Nephron (organoid): Measurements from ENCODE around the gene ETNK2.
A peak's percentile ranks its signal among the peaks of the same experiment; 100 is the strongest.

Experiments used
- H3K27ac Mint-ChIP-seq, 3 experiments: 2 replicates each; pipeline ENCODE4 v1.8.0; 2020; ENCODE audit warnings: mixed read lengths in 3 of 3, mild to moderate bottlenecking in 2 of 3, moderate library complexity in 1 of 3
- H3K27me3 Mint-ChIP-seq: 2 replicates; pipeline ENCODE4 v1.8.0; 2021; ENCODE audit warnings: low read depth, mild to moderate bottlenecking, moderate library complexity, mixed read lengths
- H3K36me3 Mint-ChIP-seq: 2 replicates; pipeline ENCODE4 v1.8.0; 2020; ENCODE audit warnings: low read depth, mixed read lengths
- H3K4me1 Mint-ChIP-seq: 2 replicates; pipeline ENCODE4 v1.8.0; 2020; ENCODE audit warnings: mixed read lengths
- H3K4me3 Mint-ChIP-seq, 3 experiments: 2 replicates each; pipeline ENCODE4 v1.8.0; 2020; ENCODE audit warnings: mild to moderate bottlenecking in 3 of 3, mixed read lengths in 3 of 3, moderate library complexity in 2 of 3
- H3K9me3 Mint-ChIP-seq: 2 replicates; pipeline ENCODE4 v1.8.0; 2020; ENCODE audit warnings: mixed read lengths
- TF ChIP-seq, protein P1 (sequence below), 3 experiments: fragments of 200-600 bp; sonication (generic); IDR thresholded peaks; one replicate each; pipeline ENCODE4 v1.5.0; 2021; ENCODE audit warnings: antibody characterized with exemption in 3 of 3; ENCODE audit not compliant: unreplicated experiment in 3 of 3

ETNK2 gene

DNA sequence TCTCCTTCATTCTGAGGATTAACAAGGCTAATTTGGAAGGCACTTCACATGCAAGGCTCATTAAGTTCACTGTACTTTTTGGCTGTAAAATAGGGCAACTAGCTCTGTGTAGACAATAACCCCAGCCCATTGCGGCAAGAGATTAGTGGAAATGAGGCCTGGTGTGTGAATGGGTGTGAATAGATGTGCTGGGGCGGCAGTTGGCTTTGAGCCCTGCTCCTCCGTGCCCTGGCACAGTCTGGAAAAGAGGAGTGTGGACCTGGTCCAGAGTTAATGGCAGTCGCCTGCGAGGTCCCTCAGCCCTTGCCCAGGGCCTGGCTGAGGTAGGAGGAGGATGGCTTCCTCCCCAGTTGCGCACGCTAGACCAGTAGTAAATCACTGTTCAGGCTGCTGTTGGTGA lies 39.6 kb upstream of the ETNK2 start:
- Mint-ChIP-seq H3K36me3 (no peaks in the 10 kb centered on the region), H3K4me1 (peaks cover 25% of the 10 kb centered on the region), H3K27me3 (peaks cover 62% of the 10 kb centered on the region), H3K27ac (no peak overlapping the region), H3K9me3 (no peaks in the 10 kb centered on the region), H3K4me3 (no peak overlapping the region)
- TF ChIP-seq, protein P1, sequence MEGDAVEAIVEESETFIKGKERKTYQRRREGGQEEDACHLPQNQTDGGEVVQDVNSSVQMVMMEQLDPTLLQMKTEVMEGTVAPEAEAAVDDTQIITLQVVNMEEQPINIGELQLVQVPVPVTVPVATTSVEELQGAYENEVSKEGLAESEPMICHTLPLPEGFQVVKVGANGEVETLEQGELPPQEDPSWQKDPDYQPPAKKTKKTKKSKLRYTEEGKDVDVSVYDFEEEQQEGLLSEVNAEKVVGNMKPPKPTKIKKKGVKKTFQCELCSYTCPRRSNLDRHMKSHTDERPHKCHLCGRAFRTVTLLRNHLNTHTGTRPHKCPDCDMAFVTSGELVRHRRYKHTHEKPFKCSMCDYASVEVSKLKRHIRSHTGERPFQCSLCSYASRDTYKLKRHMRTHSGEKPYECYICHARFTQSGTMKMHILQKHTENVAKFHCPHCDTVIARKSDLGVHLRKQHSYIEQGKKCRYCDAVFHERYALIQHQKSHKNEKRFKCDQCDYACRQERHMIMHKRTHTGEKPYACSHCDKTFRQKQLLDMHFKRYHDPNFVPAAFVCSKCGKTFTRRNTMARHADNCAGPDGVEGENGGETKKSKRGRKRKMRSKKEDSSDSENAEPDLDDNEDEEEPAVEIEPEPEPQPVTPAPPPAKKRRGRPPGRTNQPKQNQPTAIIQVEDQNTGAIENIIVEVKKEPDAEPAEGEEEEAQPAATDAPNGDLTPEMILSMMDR (IDR thresholded peaks at IDR 0.05; ENCODE audit: unreplicated experiment in 3 of 3) = no peak

DNA sequence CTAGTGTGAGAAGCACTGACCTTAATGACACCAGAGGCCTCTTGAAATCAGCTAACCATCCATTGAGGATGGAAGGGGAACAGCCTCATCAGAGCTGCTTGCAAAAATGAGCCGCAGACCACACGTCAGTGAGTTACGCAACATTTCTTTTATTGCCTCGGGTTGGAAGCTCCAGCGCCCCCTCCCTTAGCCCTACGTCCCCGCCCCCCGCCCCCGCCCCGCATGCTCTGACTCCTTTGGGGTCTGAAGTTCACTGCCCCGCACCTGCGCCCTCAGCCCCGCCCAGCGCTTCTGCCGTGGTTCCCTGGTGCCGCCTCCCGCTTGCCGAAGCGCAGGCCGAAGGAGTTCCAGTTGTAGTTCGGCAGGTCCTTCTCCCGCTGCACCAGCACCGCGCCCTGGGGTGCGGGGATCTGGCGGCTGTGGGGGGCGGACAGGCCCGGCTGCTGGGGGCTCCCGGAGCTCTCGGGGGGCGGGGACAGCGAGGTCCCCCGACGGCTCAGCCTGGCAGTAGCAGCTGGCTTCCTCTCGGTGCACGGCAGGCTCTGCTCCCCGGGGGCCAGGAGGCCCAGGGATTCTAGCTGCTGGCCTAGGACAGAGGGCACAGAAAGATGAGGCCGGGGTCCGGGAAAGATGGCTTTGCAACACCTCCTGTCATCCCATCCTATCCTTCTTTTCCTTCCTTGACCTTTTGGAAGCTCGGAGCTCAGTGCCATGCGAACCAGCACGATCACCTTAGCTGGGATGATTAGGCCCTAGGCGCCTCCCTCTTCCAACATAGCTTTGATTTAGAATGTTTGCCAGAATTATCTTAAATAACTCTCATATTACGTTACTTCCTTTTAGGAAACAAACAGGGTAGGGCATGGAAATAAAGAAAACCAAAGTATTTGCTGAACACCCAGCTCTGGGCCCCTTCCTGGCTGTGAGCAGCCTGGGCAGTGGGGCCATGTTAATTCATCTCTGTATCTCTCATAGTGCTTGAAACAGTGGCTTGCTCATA lies 38.7 kb upstream of the ETNK2 start:
- peak overlapping the region; percentile 51 to 66 (median 65) for H3K4me3 Mint-ChIP-seq
- H3K27me3 Mint-ChIP-seq = peaks cover 62% of the 10 kb centered on the region
- H3K9me3 Mint-ChIP-seq = no peaks in the 10 kb centered on the region
- TF ChIP-seq, protein P1 (IDR thresholded peaks at IDR 0.05; ENCODE audit: unreplicated experiment in 3 of 3) = no peak
- peak overlapping the region; percentile 31 to 78 (median 32) for H3K27ac Mint-ChIP-seq
- peaks cover 24% of the 10 kb centered on the region for H3K4me1 Mint-ChIP-seq
- H3K36me3 Mint-ChIP-seq = no peaks in the 10 kb centered on the region

DNA sequence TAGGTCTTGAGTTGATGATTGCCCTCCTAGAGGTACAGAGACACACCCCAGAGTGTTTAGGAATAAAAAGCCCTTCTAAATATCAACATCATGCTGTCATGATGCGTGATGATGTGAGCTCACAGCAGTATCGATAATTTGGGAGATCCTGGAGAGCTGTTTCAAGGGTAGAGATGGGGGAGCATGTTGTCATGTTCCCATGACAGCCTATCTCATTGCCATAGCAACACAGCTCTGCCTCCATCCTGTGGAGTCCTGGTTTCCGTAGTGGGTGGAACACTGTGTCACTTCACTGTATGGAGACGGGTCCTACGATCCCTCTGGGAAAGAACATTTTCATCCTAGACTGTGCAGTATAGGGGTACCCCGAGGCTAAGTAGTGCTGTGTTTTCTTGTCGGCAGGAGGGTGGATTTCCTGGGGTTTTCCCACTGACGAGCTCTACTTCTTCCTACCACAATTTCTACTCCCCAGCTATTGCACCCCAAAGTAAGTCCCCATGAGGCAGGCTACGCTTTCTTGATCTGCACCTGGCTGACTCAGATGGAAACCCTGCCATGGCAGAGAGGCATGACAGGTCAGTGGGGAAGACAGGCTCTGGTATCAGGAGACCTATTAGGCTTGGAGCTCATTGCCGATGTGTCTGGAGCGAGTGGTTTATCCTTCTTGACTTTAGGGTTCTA lies 37.3 kb upstream of the ETNK2 start:
- Mint-ChIP-seq H3K4me1 (peaks cover 19% of the 10 kb centered on the region), H3K27ac (no peak overlapping the region), H3K9me3 (no peaks in the 10 kb centered on the region), H3K4me3 (peak overlapping the region in 2 of 3 experiments; percentile 30 to 31), H3K36me3 (no peaks in the 10 kb centered on the region), H3K27me3 (peaks cover 57% of the 10 kb centered on the region)
- TF ChIP-seq, protein P1 (IDR thresholded peaks at IDR 0.05; ENCODE audit: unreplicated experiment in 3 of 3) = no peak

DNA sequence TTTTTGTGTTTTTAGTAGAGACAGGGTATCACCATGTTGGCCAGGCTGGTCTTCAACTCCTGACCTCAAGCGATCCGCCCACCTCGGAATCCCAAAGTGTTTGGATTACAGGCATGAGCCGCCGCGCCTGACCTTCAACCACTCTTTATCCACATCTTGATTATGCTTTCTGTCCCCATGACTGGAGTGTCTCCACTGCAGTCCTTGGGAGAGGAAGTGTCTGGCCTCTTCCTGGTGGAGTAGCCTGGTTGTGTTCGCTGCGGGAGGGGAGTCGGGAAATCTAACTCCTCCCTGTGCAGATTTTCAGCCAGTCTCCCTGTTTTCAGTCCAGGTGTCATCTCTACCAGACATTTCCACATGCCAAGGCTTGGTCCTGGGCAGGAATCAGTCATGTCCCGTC lies 34.8 kb upstream of the ETNK2 start:
- Mint-ChIP-seq H3K27ac (no peak overlapping the region), H3K9me3 (no peaks in the 10 kb centered on the region), H3K4me3 (no peak overlapping the region), H3K36me3 (no peaks in the 10 kb centered on the region), H3K27me3 (peaks cover 39% of the 10 kb centered on the region), H3K4me1 (peaks cover 19% of the 10 kb centered on the region)
- TF ChIP-seq, protein P1 (IDR thresholded peaks at IDR 0.05; ENCODE audit: unreplicated experiment in 3 of 3) = no peak

DNA sequence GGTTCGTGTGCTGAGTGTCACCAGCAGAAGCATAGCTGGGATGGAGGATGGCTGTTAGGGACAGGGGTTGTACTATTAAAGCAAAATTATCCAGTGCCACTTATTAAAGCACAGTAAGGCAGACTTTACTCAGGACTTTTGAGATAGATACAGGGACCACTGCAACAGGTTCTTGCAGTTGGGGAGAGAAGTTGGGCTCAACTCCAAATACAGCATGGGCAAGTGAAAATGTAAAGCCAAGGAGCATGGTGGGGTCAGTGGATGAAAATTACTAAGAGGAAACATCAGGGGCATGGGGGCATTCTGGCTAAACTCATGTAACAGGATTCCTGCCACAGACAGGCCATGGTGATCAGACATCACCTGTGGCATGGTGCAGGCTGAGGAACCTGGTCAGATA lies 29.3 kb upstream of the ETNK2 start:
- Mint-ChIP-seq H3K4me1 (no peaks in the 10 kb centered on the region), H3K27ac (no peak overlapping the region), H3K27me3 (no peaks in the 10 kb centered on the region), H3K9me3 (no peaks in the 10 kb centered on the region), H3K36me3 (no peaks in the 10 kb centered on the region), H3K4me3 (no peak overlapping the region)
- TF ChIP-seq, protein P1 (IDR thresholded peaks at IDR 0.05; ENCODE audit: unreplicated experiment in 3 of 3) = no peak
